Right lobe of liver (tissue), 6 donors: ENCODE data around the gene DCAKD. TPM values are rescaled to one million over a fixed set of nuclear protein-coding genes. Genes with fewer than 3 reads are reported as not detected.
"Not testable (repeated sequence)": the region's sequence is repeated elsewhere in the genome, so short reads cannot be mapped to it uniquely, and the experiment has no call there.

Experiments used
- ATAC-seq, 4 donors: fragments of 200-7000 bp; cut with Tn5 transposase; one replicate each; pipeline ENCODE4 v1.9.1; 2020; ENCODE audit warnings: mild to moderate bottlenecking in 4 of 4, moderate library complexity in 4 of 4
- DNase-seq, 3 donors: peaks; one replicate each; pipeline ENCODE4 v3.0.0-alpha.2; 2020
- H3K27ac ChIP-seq, 3 donors: fragments of 200-600 bp; one replicate each; pipeline ENCODE4 v1.8.0; 2022
- H3K27me3 ChIP-seq, 2 donors: fragments of 200-600 bp; one replicate each; pipeline ENCODE4 v1.8.0; 2022
- H3K36me3 ChIP-seq, 4 donors: fragments of 200-600 bp; sonication (generic) in 1 of 4; one replicate each; pipeline versions ENCODE4 v1.5.1 to v1.8.0; 2017 to 2022; ENCODE audit warnings: control low read depth in 1 of 4
- H3K4me1 ChIP-seq, 4 donors: fragments of 200-600 bp; sonication (generic) in 1 of 4; one replicate each; pipeline versions ENCODE4 v1.5.1 to v1.8.0; 2017 to 2022; ENCODE audit warnings: control low read depth in 1 of 4
- H3K4me3 ChIP-seq, 3 donors: fragments of 200-600 bp; one replicate each; pipeline ENCODE4 v1.8.0; 2022
- H3K9me3 ChIP-seq, 4 donors: fragments of 200-600 bp; sonication (generic) in 1 of 4; one replicate each; pipeline versions ENCODE4 v1.5.1 to v1.8.0; 2017 to 2022; ENCODE audit warnings: control low read depth in 1 of 4
- CTCF ChIP-seq, 4 donors: fragments of 200-600 bp in 3 of 4; fragments of 450-650 bp in 1 of 4; IDR thresholded peaks; one replicate each; pipeline versions ENCODE4 v1.5.1 to v1.8.0; 2016 to 2022; ENCODE audit warnings: antibody characterized with exemption in 4 of 4, mild to moderate bottlenecking in 2 of 4
- POLR2A ChIP-seq: fragments of 450-650 bp; IDR thresholded peaks from one replicate; pipeline ENCODE4 v1.6.1; 2017; ENCODE audit warnings: antibody characterized with exemption, mild to moderate bottlenecking
- WGBS: methylation state at CpG from one replicate; pipeline ENCODE4 v1.1.6; 2018; ENCODE audit warnings: low coverage, low lambda C conversion rate; ENCODE audit not compliant: insufficient coverage; ENCODE audit errors: missing lambda C conversion rate; 5-methylcytosine and 5-hydroxymethylcytosine counted together
- intact Hi-C, 2 donors: fragments of 100-400 bp; cut with DNase I; formaldehyde crosslinking; loops; one replicate each; pipeline versions ENCODE4 v1.11.2 to v1.14.1; 2022
- total RNA-seq, 6 experiments: library from RNA; depleted of rRNA in 2 of 6; stranded (reverse); fragments of >200 nt in 2 of 6; fragmentation: NEBNext Ultra II Directional in 3 of 6; extraction: Animal tissue kit (Norgen Biotek cat#: 25700) in 3 of 6; gene quantifications; one replicate each; pipeline versions ENCODE4 v1.1.0 to v1.2.4, GENCODE V29; 2016 to 2023
- donor health status: DM: no; HTN: yes; CAD: no.
- donor health status: DM: no; HTN: no; CAD: no.
- donor health status: DM: no; HTN: no; CAD: no.
- donor health status: DM: no; HTN: yes; CAD: no.
- donor health status: DM: no; HTN: yes; CAD: no.

DCAKD gene
- total RNA-seq, 6 experiments from 2014 or later: 13.2 to 20.6 (median 16.6) TPM

GRCh38 chr17:45052052-45052772 is 780 bp upstream of the DCAKD start:
- DNase-seq (peak in 2 of 3 donors; percentile 55 to 56), ATAC-seq (peak in 3 of 4 donors; percentile 12 to 35 (median 26))
- 29% methylated on average over 14 of the region's 36 CpGs for WGBS
- TF ChIP-seq CTCF (IDR thresholded peaks at IDR 0.05): no peak
- TF ChIP-seq POLR2A: peak; percentile 64
- intact Hi-C loops: no loop called here
- no peaks in the 10 kb centered on the region for H3K9me3 ChIP-seq
- H3K4me3 ChIP-seq: peak overlapping the region; percentile 51 to 53 (median 52)
- H3K27ac ChIP-seq: peak overlapping the region; percentile 49 to 77 (median 53)
- peaks cover 0 to 10% (median 4%) of the 10 kb centered on the region in 4 donors for H3K4me1 ChIP-seq
- H3K36me3 ChIP-seq: no peaks in the 10 kb centered on the region
- no peaks in the 10 kb centered on the region for H3K27me3 ChIP-seq

- H3K9me3 ChIP-seq, intact Hi-C loops, H3K27ac ChIP-seq, H3K36me3 ChIP-seq, ATAC-seq, DNase-seq, H3K27me3 ChIP-seq: not testable (repeated sequence)
- Histone ChIP-seq H3K4me3 (peak overlapping the region in 2 of 3 donors; percentile 51 to 52), H3K4me1 (peaks cover 0 to 10% (median 4%) of the 10 kb centered on the region in 4 donors)
- no CpG with 5 or more reads among the region's 54 CpGs for WGBS
These were observed 254 bp upstream of the DCAKD start for GRCh38 chr17:45051720-45052051.

- Histone ChIP-seq H3K4me3 (peak overlapping the region; percentile 56 to 71 (median 56)), H3K36me3 (no peaks in the 10 kb centered on the region), H3K4me1 (peaks cover 0 to 10% (median 4%) of the 10 kb centered on the region in 4 donors), H3K9me3 (no peaks in the 10 kb centered on the region), H3K27me3 (no peaks in the 10 kb centered on the region), H3K27ac (peak overlapping the region; percentile 69 to 87 (median 75))
- ATAC-seq: peak in 3 of 4 donors; percentile 4 to 18 (median 17)
- TF ChIP-seq CTCF (IDR thresholded peaks at IDR 0.05) (no peak), POLR2A (no peak)
- 2% methylated on average over 10 of the region's 14 CpGs for WGBS
- peak in 1 of 3 donors; percentile 39 for DNase-seq
- intact Hi-C loops: no loop called here
These were observed 862 bp downstream of the DCAKD start for GRCh38 chr17:45050481-45051059.

GRCh38 chr17:45048795-45049563 is 2.5 kb downstream of the DCAKD start:
- intact Hi-C loops: no loop called here
- H3K9me3 ChIP-seq: no peaks in the 10 kb centered on the region
- H3K27me3 ChIP-seq: no peaks in the 10 kb centered on the region
- H3K36me3 ChIP-seq: no peaks in the 10 kb centered on the region
- H3K4me1 ChIP-seq: peaks cover 0 to 10% (median 6%) of the 10 kb centered on the region in 4 donors
- ATAC-seq: no peak
- WGBS: 82% methylated on average over 8 of the region's 8 CpGs
- peak in 2 of 4 donors; percentile 13 to 25 for TF ChIP-seq CTCF (IDR thresholded peaks at IDR 0.05)
- no peak for TF ChIP-seq POLR2A
- no peak for DNase-seq
- H3K27ac ChIP-seq: no peak overlapping the region
- no peak overlapping the region for H3K4me3 ChIP-seq
